Hindlimb muscle (tissue), 1 donor: ENCODE data around the gene CNTNAP2. TPM values are rescaled to one million over a fixed set of nuclear protein-coding genes. Genes with fewer than 3 reads are reported as not detected.

Source experiments
- DNase-seq: peaks from one replicate; pipeline ENCODE4 v3.0.0-alpha.2; 2013
- polyA plus RNA-seq: library from polyadenylated mRNA; unstranded; fragments of 120-200 nt; gene quantifications from one replicate; pipeline ENCODE4 v1.2.1, GENCODE V29; 2013; ENCODE audit not compliant: insufficient read length

The CNTNAP2 gene
- polyA plus RNA-seq, 1 donor, result 10.1 TPM

GRCh38 chr7:146433501-146433900 is 316.9 kb downstream of the CNTNAP2 start:
- DNase-seq, result no peak

GRCh38 chr7:146443102-146443501 is 326.5 kb downstream of the CNTNAP2 start:
- DNase-seq, result no peak

- no peak for DNase-seq
Observed at GRCh38 chr7:146449625-146450024, 333.0 kb downstream of the CNTNAP2 start.

- DNase-seq, result peak; percentile 11
Observed at GRCh38 chr7:146455091-146455655, 338.6 kb downstream of the CNTNAP2 start.

GRCh38 chr7:146479040-146479439 is 362.4 kb downstream of the CNTNAP2 start:
- no peak for DNase-seq

- DNase-seq, result no peak
Observed at GRCh38 chr7:146486519-146486918, 369.9 kb downstream of the CNTNAP2 start.

GRCh38 chr7:146492017-146492416 is 375.4 kb downstream of the CNTNAP2 start:
- no peak for DNase-seq

- DNase-seq, result no peak
Observed at GRCh38 chr7:146494952-146495596, 378.5 kb downstream of the CNTNAP2 start.

- DNase-seq, result no peak
Observed at GRCh38 chr7:146496657-146497056, 380.1 kb downstream of the CNTNAP2 start.

GRCh38 chr7:146499970-146500369 is 383.4 kb downstream of the CNTNAP2 start:
- DNase-seq, result no peak

GRCh38 chr7:146503844-146504243 is 387.2 kb downstream of the CNTNAP2 start:
- DNase-seq, result no peak

- no peak for DNase-seq
Observed at GRCh38 chr7:146510088-146510680, 393.6 kb downstream of the CNTNAP2 start.

- DNase-seq, result no peak
Observed at GRCh38 chr7:146514304-146514703, 397.7 kb downstream of the CNTNAP2 start.

GRCh38 chr7:146528581-146528980 is 412.0 kb downstream of the CNTNAP2 start:
- no peak for DNase-seq

- no peak for DNase-seq
Observed at GRCh38 chr7:146539836-146540235, 423.2 kb downstream of the CNTNAP2 start.

GRCh38 chr7:146542101-146542500 is 425.5 kb downstream of the CNTNAP2 start:
- DNase-seq, result no peak

GRCh38 chr7:146544748-146545147 is 428.1 kb downstream of the CNTNAP2 start:
- DNase-seq, result no peak

GRCh38 chr7:146548816-146549215 is 432.2 kb downstream of the CNTNAP2 start:
- no peak for DNase-seq

GRCh38 chr7:146554556-146554955 is 438.0 kb downstream of the CNTNAP2 start:
- no peak for DNase-seq

GRCh38 chr7:146557971-146558469 is 441.4 kb downstream of the CNTNAP2 start:
- DNase-seq, result no peak

- DNase-seq, result no peak
Observed at GRCh38 chr7:146565872-146566271, 449.3 kb downstream of the CNTNAP2 start.

GRCh38 chr7:146575903-146576302 is 459.3 kb downstream of the CNTNAP2 start:
- DNase-seq, result no peak

- no peak for DNase-seq
Observed at GRCh38 chr7:146591976-146592375, 475.4 kb downstream of the CNTNAP2 start.

GRCh38 chr7:146606628-146607027 is 490.0 kb downstream of the CNTNAP2 start:
- DNase-seq, result peak; percentile 4
